Measurements from ENCODE around the gene DHRSX.

DHRSX gene

GRCh38 chrX:2414384-2414783 is 86.4 kb downstream of the DHRSX start:
- TF ChIP-seq ZFX (IDR thresholded peaks at IDR 0.05), result no peak
- no peak for TF ChIP-seq CTCF (conservative IDR thresholded peaks at IDR 0.05)
- H3K27ac ChIP-seq, result no peak overlapping the region

- TF ChIP-seq CTCF (conservative IDR thresholded peaks at IDR 0.05), result no peak
- TF ChIP-seq ZFX (IDR thresholded peaks at IDR 0.05), result no peak
- H3K27ac ChIP-seq, result no peak overlapping the region
These were observed 86.8 kb downstream of the DHRSX start for GRCh38 chrX:2413969-2414368.

- no peak overlapping the region for H3K27ac ChIP-seq
- TF ChIP-seq ZFX (IDR thresholded peaks at IDR 0.05) (no peak), CTCF (conservative IDR thresholded peaks at IDR 0.05) (no peak)
These were observed 88.6 kb downstream of the DHRSX start for GRCh38 chrX:2412131-2412530.

- no peak for TF ChIP-seq ZFX (IDR thresholded peaks at IDR 0.05)
- no peak for TF ChIP-seq CTCF (conservative IDR thresholded peaks at IDR 0.05)
- no peak overlapping the region for H3K27ac ChIP-seq
These were observed 90.3 kb downstream of the DHRSX start for GRCh38 chrX:2410279-2411020.

- no peak overlapping the region for H3K27ac ChIP-seq
- TF ChIP-seq CTCF (conservative IDR thresholded peaks at IDR 0.05) (no peak), ZFX (IDR thresholded peaks at IDR 0.05) (no peak)
These were observed 91.0 kb downstream of the DHRSX start for GRCh38 chrX:2409796-2410195.

- no peak for TF ChIP-seq ZFX (IDR thresholded peaks at IDR 0.05)
- TF ChIP-seq CTCF (conservative IDR thresholded peaks at IDR 0.05), result no peak
- no peak overlapping the region for H3K27ac ChIP-seq
These were observed 91.9 kb downstream of the DHRSX start for GRCh38 chrX:2408856-2409255.

- H3K27ac ChIP-seq, result no peak overlapping the region
- TF ChIP-seq ZFX (IDR thresholded peaks at IDR 0.05) (no peak), CTCF (conservative IDR thresholded peaks at IDR 0.05) (no peak)
These were observed 93.8 kb downstream of the DHRSX start for GRCh38 chrX:2406891-2407518.

All from C4-2B (cell line).